ENCODE results near the gene ZNF575.

DNA sequence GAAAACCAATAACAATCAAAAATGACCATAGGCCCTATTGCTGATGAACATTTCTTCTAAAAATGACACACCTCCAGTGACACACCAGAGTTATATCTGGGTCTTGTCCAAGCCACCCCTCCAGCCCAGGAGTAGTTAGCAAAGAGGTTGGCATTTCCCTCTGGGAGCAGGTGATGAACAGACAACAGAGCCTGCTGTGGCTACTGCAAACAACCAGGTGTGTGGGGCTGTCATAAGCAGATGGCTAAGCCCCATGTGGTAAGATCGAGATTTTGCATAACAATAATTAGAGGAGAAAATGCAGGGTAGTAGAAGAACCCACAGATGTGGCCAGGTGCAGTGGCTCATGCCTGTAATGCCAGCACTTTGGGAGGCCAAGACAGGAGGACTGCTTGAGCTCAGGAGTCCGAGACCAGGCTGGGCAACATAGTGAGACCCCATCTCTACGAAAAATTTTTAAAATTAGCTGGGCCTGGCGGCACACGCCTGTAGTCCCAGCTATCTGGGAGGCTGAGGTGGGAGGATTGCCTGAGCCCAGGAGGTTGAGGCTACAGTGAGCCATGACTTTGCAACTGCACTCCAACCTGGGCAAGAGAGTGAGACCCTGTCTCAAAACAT is 37.3 kb downstream of the ZNF575 start:
- TF ChIP-seq, protein P1, sequence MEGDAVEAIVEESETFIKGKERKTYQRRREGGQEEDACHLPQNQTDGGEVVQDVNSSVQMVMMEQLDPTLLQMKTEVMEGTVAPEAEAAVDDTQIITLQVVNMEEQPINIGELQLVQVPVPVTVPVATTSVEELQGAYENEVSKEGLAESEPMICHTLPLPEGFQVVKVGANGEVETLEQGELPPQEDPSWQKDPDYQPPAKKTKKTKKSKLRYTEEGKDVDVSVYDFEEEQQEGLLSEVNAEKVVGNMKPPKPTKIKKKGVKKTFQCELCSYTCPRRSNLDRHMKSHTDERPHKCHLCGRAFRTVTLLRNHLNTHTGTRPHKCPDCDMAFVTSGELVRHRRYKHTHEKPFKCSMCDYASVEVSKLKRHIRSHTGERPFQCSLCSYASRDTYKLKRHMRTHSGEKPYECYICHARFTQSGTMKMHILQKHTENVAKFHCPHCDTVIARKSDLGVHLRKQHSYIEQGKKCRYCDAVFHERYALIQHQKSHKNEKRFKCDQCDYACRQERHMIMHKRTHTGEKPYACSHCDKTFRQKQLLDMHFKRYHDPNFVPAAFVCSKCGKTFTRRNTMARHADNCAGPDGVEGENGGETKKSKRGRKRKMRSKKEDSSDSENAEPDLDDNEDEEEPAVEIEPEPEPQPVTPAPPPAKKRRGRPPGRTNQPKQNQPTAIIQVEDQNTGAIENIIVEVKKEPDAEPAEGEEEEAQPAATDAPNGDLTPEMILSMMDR (IDR thresholded peaks at IDR 0.05): no peak
- no peak for TF ChIP-seq MAX (CRISPR knock-in tag; IDR thresholded peaks at IDR 0.05)
- no peak for TF ChIP-seq TCF7 (CRISPR knock-in tag; IDR thresholded peaks at IDR 0.05; ENCODE audit: low read depth)
- no peak for TF ChIP-seq FOXK1 (CRISPR knock-in tag; IDR thresholded peaks at IDR 0.05)
- TF ChIP-seq NFYB (CRISPR knock-in tag; conservative IDR thresholded peaks at IDR 0.05; ENCODE audit: low read depth): no peak

Data from WTC11 (cell line).